ENCODE measurements around the gene ABCG4.

- TF ChIP-seq CTCF (IDR thresholded peaks at IDR 0.05): no peak
- TF ChIP-seq POLR2A (IDR thresholded peaks at IDR 0.05): no peak
- no peak for TF ChIP-seq POLR2AphosphoS5 (IDR thresholded peaks at IDR 0.05)
These were observed 44.8 kb downstream of the ABCG4 start for GRCh38 chr11:119193626-119194025.
